ENCODE results near the gene DTNB. TPM values are rescaled to one million over a fixed set of nuclear protein-coding genes. Genes with fewer than 3 reads are reported as not detected.

Gene DTNB
- total and polyA plus RNA-seq, 10 of the 15 experiments (the other 5 are each of a cell fraction or from before 2014, with no cell fraction given) = 4.5 to 30.6 (median 11.9) TPM

DNA sequence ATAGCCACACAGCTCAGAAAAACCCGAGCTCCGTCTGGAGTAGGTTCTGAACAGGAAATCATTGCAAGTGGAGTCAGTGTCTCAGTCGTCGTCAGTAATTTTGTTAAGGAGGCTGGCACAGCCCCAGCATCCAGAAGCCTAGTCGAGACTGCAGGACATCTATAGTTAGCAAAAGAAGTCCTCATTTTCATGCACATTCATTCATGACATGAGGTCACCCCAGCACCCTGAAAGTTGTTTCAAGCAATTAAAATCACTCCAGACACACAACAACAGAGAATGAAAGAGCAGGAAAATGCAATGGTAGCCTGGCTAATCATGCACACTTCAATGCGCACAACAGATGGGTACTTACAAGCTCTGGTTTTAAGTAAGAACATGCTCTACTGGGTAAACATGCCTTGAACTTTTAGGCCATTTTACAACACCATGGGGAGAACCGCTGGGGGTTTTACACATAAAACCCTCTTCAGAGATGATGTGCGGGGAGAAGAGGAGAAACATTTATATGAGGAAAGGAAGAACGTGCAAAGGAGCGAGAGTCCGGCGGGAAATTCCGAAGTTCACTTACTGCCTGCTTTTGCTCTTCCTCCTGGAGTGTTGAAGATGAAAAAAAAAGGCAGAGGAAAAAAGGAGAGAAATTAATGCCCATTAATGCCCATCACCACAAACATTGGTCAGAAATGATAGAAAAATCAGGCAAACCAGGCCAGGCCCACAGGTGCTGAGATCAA lies 254.3 kb downstream of the DTNB start:
- under 1% methylated on average over 13 of the region's 13 CpGs for WGBS (ENCODE audit: insufficient coverage, insufficient replicate concordance, low lambda C conversion rate, missing lambda C conversion rate)
- in situ Hi-C loops (cut with MboI) = loop anchor here (5.0 kb wide), 1 partner anchor 117 kb away; no protein-coding TSS in a partner anchor
- intact Hi-C loops (cut with micrococcal nuclease; ENCODE audit: unreplicated experiment) = loop anchor here (1.0 to 5.0 kb wide), 8 partner anchors 9 to 207 kb away; no protein-coding TSS in a partner anchor
- H4K20me1 ChIP-seq (ENCODE audit: control insufficient read depth, insufficient read depth) = no peaks in the 10 kb centered on the region
- H3K4me1 ChIP-seq (ENCODE audit: control insufficient read depth, insufficient read depth, low read length) = peaks cover 22% of the 10 kb centered on the region
- POLR2A ChIA-PET = interaction anchor here (0.6 to 7.4 kb wide), 24 partner anchors 13 to 1257 kb away, joined by 3 to 192 read pairs (median 4); no protein-coding TSS in a partner anchor
- TSS peak; percentile 82 for BruUV-seq (replicated peaks)
- no peaks in the 10 kb centered on the region for H3K36me3 ChIP-seq (ENCODE audit: control insufficient read depth in 2 of 2, insufficient read depth in 2 of 2, low read length in 1 of 2)
- CTCF ChIA-PET = interaction anchor here (0.7 to 7.4 kb wide), 13 partner anchors 11 to 323 kb away, joined by 3 to 105 read pairs (median 6); no protein-coding TSS in a partner anchor
- H2AFZ ChIP-seq (ENCODE audit: control insufficient read depth, low read depth, low read length) = no peak overlapping the region; the same call in 1 of the 2 replicates
- no peaks in the 10 kb centered on the region for H3K9me3 ChIP-seq (replicated peaks; ENCODE audit: control insufficient read depth, insufficient read depth, low read length)
- ATAC-seq (peak; percentile 46), FAIRE-seq (peak; percentile 78), DNase-seq (ENCODE audit: low read depth, low spot score) (peak; percentile 95)
- SMC1A ChIA-PET (ENCODE audit: uncharacterized antibody, unreplicated experiment) = interaction anchor here (0.6 to 7.5 kb wide), 33 partner anchors 14 to 194 kb away, joined by 3 to 245 read pairs (median 5); no protein-coding TSS in a partner anchor
- H3K9ac ChIP-seq (ENCODE audit: control insufficient read depth, insufficient read depth, low read length) = peak overlapping the region; percentile 72
- RAD21 ChIA-PET (ENCODE audit: unreplicated experiment) = interaction anchor here (0.6 to 7.4 kb wide), 30 partner anchors 8 to 148 kb away, joined by 3 to 189 read pairs (median 4); no protein-coding TSS in a partner anchor
- H3K79me2 ChIP-seq (ENCODE audit: control insufficient read depth, insufficient read depth, low read length) = peaks cover 33% of the 10 kb centered on the region
- H3K27ac ChIP-seq (ENCODE audit: control insufficient read depth, insufficient read depth) = peak overlapping the region; percentile 98
- H3K4me2 ChIP-seq (ENCODE audit: control insufficient read depth, insufficient read depth) = peak overlapping the region; percentile 85
- H3K27me3 ChIP-seq (replicated peaks in 1 of 2; ENCODE audit: control insufficient read depth in 2 of 2, insufficient read depth in 2 of 2, low read length in 1 of 2) = no peaks in the 10 kb centered on the region
- peak overlapping the region; percentile 54 for H3K4me3 ChIP-seq
- TF ChIP-seq CBX3 (IDR thresholded peaks at IDR 0.05; ENCODE audit: borderline replicate concordance, low read depth) (no peak), ATF7 (IDR thresholded peaks at IDR 0.05; ENCODE audit: low read depth) (peak; percentile 13; the same call in 1 of the 2 replicates), TARDBP (IDR thresholded peaks at IDR 0.05; ENCODE audit: borderline replicate concordance) (0 out of 2 replicates have a peak, but pooled peaks have one; percentile 39), ETV6 (conservative IDR thresholded peaks at IDR 0.05 in 1 of 2, IDR thresholded peaks at IDR 0.05 in 1 of 2; ENCODE audit: borderline replicate concordance in 1 of 2, low read depth in 1 of 2) (peak in 1 of 2 experiments; percentile 77; a peak in 1 of 4 replicates), CREB1 (IDR thresholded peaks at IDR 0.05; ENCODE audit: low read depth) (peak; percentile 44; the same call in 1 of the 2 replicates), CEBPB (IDR thresholded peaks at IDR 0.05; ENCODE audit: borderline replicate concordance in 1 of 2, low read depth in 2 of 2, low read length in 2 of 2) (peak in 1 of 2 experiments; percentile 31; a peak in 1 of 4 replicates), IKZF2 (IDR thresholded peaks at IDR 0.05) (no peak), PAX5 (IDR thresholded peaks at IDR 0.05; ENCODE audit: borderline replicate concordance, low read depth, low read length) (peak; percentile 86; the same call in 1 of the 2 replicates), TCF12 (IDR thresholded peaks at IDR 0.05; ENCODE audit: low read depth, low read length) (0 out of 2 replicates have a peak, but pooled peaks have one; percentile 13)
- TF ChIP-seq, protein P1, sequence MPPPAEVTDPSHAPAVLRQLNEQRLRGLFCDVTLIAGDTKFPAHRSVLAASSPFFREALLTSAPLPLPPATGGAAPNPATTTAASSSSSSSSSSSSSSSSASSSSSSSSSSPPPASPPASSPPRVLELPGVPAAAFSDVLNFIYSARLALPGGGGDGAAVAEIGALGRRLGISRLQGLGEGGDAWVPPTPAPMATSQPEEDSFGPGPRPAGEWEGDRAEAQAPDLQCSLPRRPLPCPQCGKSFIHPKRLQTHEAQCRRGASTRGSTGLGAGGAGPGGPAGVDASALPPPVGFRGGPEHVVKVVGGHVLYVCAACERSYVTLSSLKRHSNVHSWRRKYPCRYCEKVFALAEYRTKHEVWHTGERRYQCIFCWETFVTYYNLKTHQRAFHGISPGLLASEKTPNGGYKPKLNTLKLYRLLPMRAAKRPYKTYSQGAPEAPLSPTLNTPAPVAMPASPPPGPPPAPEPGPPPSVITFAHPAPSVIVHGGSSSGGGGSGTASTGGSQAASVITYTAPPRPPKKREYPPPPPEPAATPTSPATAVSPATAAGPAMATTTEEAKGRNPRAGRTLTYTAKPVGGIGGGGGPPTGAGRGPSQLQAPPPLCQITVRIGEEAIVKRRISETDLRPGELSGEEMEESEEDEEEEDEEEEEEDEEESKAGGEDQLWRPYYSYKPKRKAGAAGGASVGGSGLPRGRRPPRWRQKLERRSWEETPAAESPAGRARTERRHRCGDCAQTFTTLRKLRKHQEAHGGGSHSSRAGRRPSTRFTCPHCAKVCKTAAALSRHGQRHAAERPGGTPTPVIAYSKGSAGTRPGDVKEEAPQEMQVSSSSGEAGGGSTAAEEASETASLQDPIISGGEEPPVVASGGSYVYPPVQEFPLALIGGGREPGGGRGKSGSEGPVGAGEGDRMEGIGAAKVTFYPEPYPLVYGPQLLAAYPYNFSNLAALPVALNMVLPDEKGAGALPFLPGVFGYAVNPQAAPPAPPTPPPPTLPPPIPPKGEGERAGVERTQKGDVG (CRISPR knock-in tag; IDR thresholded peaks at IDR 0.05) = 0 out of 2 replicates have a peak, but pooled peaks have one; percentile 35
- TF ChIP-seq, protein P2, sequence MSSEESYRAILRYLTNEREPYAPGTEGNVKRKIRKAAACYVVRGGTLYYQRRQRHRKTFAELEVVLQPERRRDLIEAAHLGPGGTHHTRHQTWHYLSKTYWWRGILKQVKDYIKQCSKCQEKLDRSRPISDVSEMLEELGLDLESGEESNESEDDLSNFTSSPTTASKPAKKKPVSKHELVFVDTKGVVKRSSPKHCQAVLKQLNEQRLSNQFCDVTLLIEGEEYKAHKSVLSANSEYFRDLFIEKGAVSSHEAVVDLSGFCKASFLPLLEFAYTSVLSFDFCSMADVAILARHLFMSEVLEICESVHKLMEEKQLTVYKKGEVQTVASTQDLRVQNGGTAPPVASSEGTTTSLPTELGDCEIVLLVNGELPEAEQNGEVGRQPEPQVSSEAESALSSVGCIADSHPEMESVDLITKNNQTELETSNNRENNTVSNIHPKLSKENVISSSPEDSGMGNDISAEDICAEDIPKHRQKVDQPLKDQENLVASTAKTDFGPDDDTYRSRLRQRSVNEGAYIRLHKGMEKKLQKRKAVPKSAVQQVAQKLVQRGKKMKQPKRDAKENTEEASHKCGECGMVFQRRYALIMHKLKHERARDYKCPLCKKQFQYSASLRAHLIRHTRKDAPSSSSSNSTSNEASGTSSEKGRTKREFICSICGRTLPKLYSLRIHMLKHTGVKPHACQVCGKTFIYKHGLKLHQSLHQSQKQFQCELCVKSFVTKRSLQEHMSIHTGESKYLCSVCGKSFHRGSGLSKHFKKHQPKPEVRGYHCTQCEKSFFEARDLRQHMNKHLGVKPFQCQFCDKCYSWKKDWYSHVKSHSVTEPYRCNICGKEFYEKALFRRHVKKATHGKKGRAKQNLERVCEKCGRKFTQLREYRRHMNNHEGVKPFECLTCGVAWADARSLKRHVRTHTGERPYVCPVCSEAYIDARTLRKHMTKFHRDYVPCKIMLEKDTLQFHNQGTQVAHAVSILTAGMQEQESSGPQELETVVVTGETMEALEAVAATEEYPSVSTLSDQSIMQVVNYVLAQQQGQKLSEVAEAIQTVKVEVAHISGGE (CRISPR knock-in tag; IDR thresholded peaks at IDR 0.05) = no peak
- TF ChIP-seq, protein P3, sequence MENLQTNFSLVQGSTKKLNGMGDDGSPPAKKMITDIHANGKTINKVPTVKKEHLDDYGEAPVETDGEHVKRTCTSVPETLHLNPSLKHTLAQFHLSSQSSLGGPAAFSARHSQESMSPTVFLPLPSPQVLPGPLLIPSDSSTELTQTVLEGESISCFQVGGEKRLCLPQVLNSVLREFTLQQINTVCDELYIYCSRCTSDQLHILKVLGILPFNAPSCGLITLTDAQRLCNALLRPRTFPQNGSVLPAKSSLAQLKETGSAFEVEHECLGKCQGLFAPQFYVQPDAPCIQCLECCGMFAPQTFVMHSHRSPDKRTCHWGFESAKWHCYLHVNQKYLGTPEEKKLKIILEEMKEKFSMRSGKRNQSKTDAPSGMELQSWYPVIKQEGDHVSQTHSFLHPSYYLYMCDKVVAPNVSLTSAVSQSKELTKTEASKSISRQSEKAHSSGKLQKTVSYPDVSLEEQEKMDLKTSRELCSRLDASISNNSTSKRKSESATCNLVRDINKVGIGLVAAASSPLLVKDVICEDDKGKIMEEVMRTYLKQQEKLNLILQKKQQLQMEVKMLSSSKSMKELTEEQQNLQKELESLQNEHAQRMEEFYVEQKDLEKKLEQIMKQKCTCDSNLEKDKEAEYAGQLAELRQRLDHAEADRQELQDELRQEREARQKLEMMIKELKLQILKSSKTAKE (IDR thresholded peaks at IDR 0.05; ENCODE audit: low read depth, poor library complexity, severe bottlenecking) = peak; percentile 48

Data from GM12878 (cell line).